Hematopoietic multipotent progenitor cell treated with erythropoietin and hydrocortisone succinate and interleukin-3 and kit ligand, for 6 days (in vitro differentiated cells): ENCODE measurements around the gene DDX17.

Experiments
- DNase-seq: peaks from one replicate; pipeline ENCODE4 v3.0.0-alpha.2; 2015

Gene DDX17

GRCh38 chr22:38448945-38449745 is 57.0 kb downstream of the DDX17 start:
- DNase-seq, result no peak

GRCh38 chr22:38446018-38446601 is 60.0 kb downstream of the DDX17 start:
- DNase-seq, result no peak

- DNase-seq, result no peak
Observed at GRCh38 chr22:38444783-38445182, 61.3 kb downstream of the DDX17 start.

- no peak for DNase-seq
Observed at GRCh38 chr22:38443628-38444521, 62.2 kb downstream of the DDX17 start.

GRCh38 chr22:38442967-38443627 is 63.0 kb downstream of the DDX17 start:
- DNase-seq, result no peak

- no peak for DNase-seq
Observed at GRCh38 chr22:38441620-38442287, 64.4 kb downstream of the DDX17 start.

GRCh38 chr22:38440747-38441350 is 65.3 kb downstream of the DDX17 start:
- DNase-seq, result no peak

- no peak for DNase-seq
Observed at GRCh38 chr22:38437416-38437815, 68.7 kb downstream of the DDX17 start.

- DNase-seq, result no peak
Observed at GRCh38 chr22:38436629-38437395, 69.3 kb downstream of the DDX17 start.

- no peak for DNase-seq
Observed at GRCh38 chr22:38435965-38436364, 70.1 kb downstream of the DDX17 start.

- DNase-seq, result no peak
Observed at GRCh38 chr22:38435010-38435409, 71.1 kb downstream of the DDX17 start.

GRCh38 chr22:38433871-38434270 is 72.2 kb downstream of the DDX17 start:
- DNase-seq, result no peak
